ENCODE measurements around the gene EP400. TPM values are rescaled to one million over a fixed set of nuclear protein-coding genes. Genes with fewer than 3 reads are reported as not detected.

EP400 gene
- total and polyA plus RNA-seq, 2 of the 8 experiments (the other 6 are each of a cell fraction or from before 2014, with no cell fraction given) = 13.1 to 69.7 TPM

- TF ChIP-seq, protein P1, sequence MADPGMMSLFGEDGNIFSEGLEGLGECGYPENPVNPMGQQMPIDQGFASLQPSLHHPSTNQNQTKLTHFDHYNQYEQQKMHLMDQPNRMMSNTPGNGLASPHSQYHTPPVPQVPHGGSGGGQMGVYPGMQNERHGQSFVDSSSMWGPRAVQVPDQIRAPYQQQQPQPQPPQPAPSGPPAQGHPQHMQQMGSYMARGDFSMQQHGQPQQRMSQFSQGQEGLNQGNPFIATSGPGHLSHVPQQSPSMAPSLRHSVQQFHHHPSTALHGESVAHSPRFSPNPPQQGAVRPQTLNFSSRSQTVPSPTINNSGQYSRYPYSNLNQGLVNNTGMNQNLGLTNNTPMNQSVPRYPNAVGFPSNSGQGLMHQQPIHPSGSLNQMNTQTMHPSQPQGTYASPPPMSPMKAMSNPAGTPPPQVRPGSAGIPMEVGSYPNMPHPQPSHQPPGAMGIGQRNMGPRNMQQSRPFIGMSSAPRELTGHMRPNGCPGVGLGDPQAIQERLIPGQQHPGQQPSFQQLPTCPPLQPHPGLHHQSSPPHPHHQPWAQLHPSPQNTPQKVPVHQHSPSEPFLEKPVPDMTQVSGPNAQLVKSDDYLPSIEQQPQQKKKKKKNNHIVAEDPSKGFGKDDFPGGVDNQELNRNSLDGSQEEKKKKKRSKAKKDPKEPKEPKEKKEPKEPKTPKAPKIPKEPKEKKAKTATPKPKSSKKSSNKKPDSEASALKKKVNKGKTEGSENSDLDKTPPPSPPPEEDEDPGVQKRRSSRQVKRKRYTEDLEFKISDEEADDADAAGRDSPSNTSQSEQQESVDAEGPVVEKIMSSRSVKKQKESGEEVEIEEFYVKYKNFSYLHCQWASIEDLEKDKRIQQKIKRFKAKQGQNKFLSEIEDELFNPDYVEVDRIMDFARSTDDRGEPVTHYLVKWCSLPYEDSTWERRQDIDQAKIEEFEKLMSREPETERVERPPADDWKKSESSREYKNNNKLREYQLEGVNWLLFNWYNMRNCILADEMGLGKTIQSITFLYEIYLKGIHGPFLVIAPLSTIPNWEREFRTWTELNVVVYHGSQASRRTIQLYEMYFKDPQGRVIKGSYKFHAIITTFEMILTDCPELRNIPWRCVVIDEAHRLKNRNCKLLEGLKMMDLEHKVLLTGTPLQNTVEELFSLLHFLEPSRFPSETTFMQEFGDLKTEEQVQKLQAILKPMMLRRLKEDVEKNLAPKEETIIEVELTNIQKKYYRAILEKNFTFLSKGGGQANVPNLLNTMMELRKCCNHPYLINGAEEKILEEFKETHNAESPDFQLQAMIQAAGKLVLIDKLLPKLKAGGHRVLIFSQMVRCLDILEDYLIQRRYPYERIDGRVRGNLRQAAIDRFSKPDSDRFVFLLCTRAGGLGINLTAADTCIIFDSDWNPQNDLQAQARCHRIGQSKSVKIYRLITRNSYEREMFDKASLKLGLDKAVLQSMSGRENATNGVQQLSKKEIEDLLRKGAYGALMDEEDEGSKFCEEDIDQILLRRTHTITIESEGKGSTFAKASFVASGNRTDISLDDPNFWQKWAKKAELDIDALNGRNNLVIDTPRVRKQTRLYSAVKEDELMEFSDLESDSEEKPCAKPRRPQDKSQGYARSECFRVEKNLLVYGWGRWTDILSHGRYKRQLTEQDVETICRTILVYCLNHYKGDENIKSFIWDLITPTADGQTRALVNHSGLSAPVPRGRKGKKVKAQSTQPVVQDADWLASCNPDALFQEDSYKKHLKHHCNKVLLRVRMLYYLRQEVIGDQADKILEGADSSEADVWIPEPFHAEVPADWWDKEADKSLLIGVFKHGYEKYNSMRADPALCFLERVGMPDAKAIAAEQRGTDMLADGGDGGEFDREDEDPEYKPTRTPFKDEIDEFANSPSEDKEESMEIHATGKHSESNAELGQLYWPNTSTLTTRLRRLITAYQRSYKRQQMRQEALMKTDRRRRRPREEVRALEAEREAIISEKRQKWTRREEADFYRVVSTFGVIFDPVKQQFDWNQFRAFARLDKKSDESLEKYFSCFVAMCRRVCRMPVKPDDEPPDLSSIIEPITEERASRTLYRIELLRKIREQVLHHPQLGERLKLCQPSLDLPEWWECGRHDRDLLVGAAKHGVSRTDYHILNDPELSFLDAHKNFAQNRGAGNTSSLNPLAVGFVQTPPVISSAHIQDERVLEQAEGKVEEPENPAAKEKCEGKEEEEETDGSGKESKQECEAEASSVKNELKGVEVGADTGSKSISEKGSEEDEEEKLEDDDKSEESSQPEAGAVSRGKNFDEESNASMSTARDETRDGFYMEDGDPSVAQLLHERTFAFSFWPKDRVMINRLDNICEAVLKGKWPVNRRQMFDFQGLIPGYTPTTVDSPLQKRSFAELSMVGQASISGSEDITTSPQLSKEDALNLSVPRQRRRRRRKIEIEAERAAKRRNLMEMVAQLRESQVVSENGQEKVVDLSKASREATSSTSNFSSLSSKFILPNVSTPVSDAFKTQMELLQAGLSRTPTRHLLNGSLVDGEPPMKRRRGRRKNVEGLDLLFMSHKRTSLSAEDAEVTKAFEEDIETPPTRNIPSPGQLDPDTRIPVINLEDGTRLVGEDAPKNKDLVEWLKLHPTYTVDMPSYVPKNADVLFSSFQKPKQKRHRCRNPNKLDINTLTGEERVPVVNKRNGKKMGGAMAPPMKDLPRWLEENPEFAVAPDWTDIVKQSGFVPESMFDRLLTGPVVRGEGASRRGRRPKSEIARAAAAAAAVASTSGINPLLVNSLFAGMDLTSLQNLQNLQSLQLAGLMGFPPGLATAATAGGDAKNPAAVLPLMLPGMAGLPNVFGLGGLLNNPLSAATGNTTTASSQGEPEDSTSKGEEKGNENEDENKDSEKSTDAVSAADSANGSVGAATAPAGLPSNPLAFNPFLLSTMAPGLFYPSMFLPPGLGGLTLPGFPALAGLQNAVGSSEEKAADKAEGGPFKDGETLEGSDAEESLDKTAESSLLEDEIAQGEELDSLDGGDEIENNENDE (IDR thresholded peaks at IDR 0.05; ENCODE audit: insufficient replicate concordance, low read length) = no peak
- TF ChIP-seq CTCF (IDR thresholded peaks at IDR 0.05; ENCODE audit: control extremely low read depth in 1 of 3, insufficient read depth in 1 of 3, low read depth in 1 of 3, low read length in 3 of 3) = no peak
- TF ChIP-seq RFX5 (IDR thresholded peaks at IDR 0.05; ENCODE audit: borderline replicate concordance, low read depth, low read length) = no peak
- TF ChIP-seq YY1 (IDR thresholded peaks at IDR 0.05; ENCODE audit: low read depth, low read length) = no peak
- no peak for TF ChIP-seq CEBPB (IDR thresholded peaks at IDR 0.05; ENCODE audit: low read depth, low read length)
- no peak for TF ChIP-seq GTF2F1 (IDR thresholded peaks at IDR 0.05; ENCODE audit: borderline replicate concordance, low read depth, low read length)
Measured at GRCh38 chr12:132076711-132077110, 127.0 kb downstream of the EP400 start (continued).

All from H1 (cell line).